GM12872 (cell line): ENCODE results near the gene SKI.

ENCODE experiments used
- TF ChIP-seq, protein P1 (sequence below): IDR thresholded peaks from 3 replicates; pipeline ENCODE4 v1.5.1; 2011; ENCODE audit warnings: low read depth, mild to moderate bottlenecking, low read length, moderate library complexity; ENCODE audit not compliant: insufficient read depth

SKI gene

GRCh38 chr1:2208309-2209239 lies 19.5 kb upstream of the SKI start:
- TF ChIP-seq, protein P1, sequence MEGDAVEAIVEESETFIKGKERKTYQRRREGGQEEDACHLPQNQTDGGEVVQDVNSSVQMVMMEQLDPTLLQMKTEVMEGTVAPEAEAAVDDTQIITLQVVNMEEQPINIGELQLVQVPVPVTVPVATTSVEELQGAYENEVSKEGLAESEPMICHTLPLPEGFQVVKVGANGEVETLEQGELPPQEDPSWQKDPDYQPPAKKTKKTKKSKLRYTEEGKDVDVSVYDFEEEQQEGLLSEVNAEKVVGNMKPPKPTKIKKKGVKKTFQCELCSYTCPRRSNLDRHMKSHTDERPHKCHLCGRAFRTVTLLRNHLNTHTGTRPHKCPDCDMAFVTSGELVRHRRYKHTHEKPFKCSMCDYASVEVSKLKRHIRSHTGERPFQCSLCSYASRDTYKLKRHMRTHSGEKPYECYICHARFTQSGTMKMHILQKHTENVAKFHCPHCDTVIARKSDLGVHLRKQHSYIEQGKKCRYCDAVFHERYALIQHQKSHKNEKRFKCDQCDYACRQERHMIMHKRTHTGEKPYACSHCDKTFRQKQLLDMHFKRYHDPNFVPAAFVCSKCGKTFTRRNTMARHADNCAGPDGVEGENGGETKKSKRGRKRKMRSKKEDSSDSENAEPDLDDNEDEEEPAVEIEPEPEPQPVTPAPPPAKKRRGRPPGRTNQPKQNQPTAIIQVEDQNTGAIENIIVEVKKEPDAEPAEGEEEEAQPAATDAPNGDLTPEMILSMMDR, result no peak

- TF ChIP-seq, protein P1, result no peak
Observed at GRCh38 chr1:2209400-2210083, 18.6 kb upstream of the SKI start.

GRCh38 chr1:2210084-2210653 lies 17.9 kb upstream of the SKI start:
- TF ChIP-seq, protein P1, result no peak

DNA sequence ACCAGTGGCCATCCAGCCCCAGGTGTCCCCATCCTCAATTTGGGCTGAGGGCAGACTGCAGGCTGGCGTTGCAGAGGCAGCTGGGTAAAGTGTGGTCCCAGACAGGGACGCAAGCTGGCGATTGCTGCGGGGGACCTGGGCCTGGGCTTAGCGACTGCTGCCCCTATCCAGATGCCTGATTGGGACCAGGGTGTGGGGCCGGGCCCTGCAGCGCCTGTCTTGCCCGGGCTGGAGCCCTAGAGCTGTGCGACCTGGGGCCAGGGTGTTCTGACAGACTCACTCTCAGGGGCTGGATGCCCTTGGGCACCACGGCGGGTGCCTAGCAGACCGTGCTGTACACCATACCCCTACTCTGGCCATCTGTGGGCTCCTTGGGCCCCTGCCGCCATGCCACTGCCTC lies 17.3 kb upstream of the SKI start:
- TF ChIP-seq, protein P1, result no peak

- TF ChIP-seq, protein P1, result no peak
Observed at GRCh38 chr1:2212274-2212531, 15.9 kb upstream of the SKI start.

DNA sequence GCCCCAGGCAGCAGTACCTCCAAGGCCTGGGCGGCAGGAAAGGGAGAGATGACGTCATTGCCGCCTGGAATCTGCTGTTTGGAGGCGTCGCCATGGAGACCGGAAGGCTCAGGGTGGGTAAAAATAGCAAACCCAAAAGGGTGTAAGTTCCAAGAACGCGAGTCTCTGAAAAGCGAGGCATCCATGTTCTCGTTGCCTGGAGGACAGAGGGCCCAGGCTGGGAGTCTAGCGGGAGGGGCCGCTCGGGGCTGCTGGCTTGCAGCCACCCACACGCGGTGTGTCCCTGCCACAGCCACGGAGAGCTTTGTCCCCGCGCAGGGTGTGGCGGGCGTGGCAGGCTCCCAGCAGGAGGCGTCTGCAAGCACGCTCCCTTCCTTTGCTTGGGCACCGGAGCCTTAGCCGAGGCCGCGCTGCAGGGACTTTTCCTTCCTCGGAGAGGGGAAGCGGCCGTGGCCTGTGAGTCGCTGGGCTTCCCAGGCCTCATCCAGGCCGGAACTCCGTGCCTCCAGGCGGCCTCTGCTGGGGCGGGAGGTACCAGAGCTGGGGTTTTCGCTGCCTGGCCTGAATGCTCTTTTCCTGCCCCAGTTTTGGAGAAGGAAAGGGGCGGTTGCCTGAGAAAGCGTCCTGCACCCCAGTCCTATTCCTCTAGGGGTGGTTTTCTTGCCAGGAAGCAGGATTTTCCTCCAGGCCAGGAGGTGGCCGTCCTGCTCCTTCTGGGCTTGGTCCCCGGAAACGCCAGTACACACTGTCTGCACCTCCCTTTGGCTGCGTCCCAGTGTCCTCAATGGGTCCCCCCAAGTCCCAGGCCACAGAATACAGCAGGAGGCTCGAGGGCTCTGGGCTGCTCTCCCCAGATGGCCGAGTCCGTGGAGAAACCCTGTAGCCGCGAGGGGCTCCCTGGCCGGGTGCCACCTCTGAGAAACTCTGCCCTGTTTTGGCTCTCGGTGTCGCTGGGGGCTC lies 15.3 kb upstream of the SKI start:
- TF ChIP-seq, protein P1, result 0 out of 3 replicates have a peak, but pooled peaks have one; percentile 15
